Measurements from ENCODE around the gene TMEM59L. TPM values are rescaled to one million over a fixed set of nuclear protein-coding genes. Genes with fewer than 3 reads are reported as not detected.

Gene TMEM59L
- total RNA-seq, 4 donors from 2014 or later, result 3.1 to 12.6 (median 4.2) TPM; not detected in 1

GRCh38 chr19:18646535-18647370 lies 34.1 kb downstream of the TMEM59L start:
- Histone ChIP-seq H3K4me1 (peaks cover 0 to 82% (median 52%) of the 10 kb centered on the region in 4 donors), H3K4me3 (no peak overlapping the region), H3K9me3 (no peaks in the 10 kb centered on the region), H3K27ac (peak overlapping the region in 2 of 4 donors; percentile 94 to 95), H3K36me3 (no peaks in the 10 kb centered on the region), H3K27me3 (no peaks in the 10 kb centered on the region)
- DNase-seq (ENCODE audit: low spot score in 2 of 2), result no peak
- WGBS, 2 donors, result 80 to 90% methylated on average over 31 to 32 of the region's 34 CpGs
- TF ChIP-seq CTCF (IDR thresholded peaks at IDR 0.05), result no peak
- TF ChIP-seq EP300 (IDR thresholded peaks at IDR 0.05), result no peak
- no peak for TF ChIP-seq POLR2A (IDR thresholded peaks at IDR 0.05)

- TF ChIP-seq EP300 (IDR thresholded peaks at IDR 0.05), result no peak
- TF ChIP-seq POLR2A (IDR thresholded peaks at IDR 0.05), result no peak
- no peak for TF ChIP-seq CTCF (IDR thresholded peaks at IDR 0.05)
- no peak for DNase-seq (ENCODE audit: low spot score in 2 of 2)
- no peaks in the 10 kb centered on the region for H3K9me3 ChIP-seq
- H3K4me1 ChIP-seq, result peaks cover 0 to 86% (median 53%) of the 10 kb centered on the region in 4 donors
- H3K27me3 ChIP-seq, result no peaks in the 10 kb centered on the region
- 71 to 79% methylated on average over 1 of the region's 1 CpG for WGBS, 2 donors
- H3K4me3 ChIP-seq, result no peak overlapping the region
- H3K36me3 ChIP-seq, result no peaks in the 10 kb centered on the region
- peak overlapping the region in 3 of 4 donors; percentile 61 to 95 (median 94) for H3K27ac ChIP-seq
Observed at GRCh38 chr19:18647371-18647767, 34.7 kb downstream of the TMEM59L start.

DNA sequence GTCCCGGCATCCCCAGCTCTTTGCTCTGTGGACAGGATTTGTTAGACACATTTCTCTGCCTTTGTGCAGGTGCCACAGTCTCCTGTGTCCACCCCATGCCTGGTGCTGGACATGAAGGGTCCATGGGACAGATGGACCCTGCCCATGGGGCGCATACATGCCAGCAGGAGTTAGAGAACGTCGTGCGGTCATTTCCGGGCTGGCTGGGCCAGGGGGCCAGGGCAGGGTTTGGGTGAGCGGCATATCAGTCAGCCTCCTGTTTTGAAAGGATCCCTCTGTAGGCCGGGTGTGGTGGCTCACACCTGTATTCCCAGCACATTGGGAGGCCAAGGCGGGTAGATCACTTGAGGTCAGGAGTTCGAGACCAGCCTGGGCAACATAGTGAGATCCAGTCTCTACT lies 35.1 kb downstream of the TMEM59L start:
- no peak for DNase-seq (ENCODE audit: low spot score in 2 of 2)
- no peaks in the 10 kb centered on the region for H3K36me3 ChIP-seq
- no peak overlapping the region for H3K4me3 ChIP-seq
- peaks cover 0 to 90% (median 53%) of the 10 kb centered on the region in 4 donors for H3K4me1 ChIP-seq
- H3K27me3 ChIP-seq, result no peaks in the 10 kb centered on the region
- H3K9me3 ChIP-seq, result no peaks in the 10 kb centered on the region
- peak overlapping the region in 3 of 4 donors; percentile 61 to 95 (median 94) for H3K27ac ChIP-seq
- WGBS, 2 donors, result 93% methylated on average over 5 to 10 of the region's 10 CpGs
- TF ChIP-seq POLR2A (IDR thresholded peaks at IDR 0.05) (no peak), EP300 (IDR thresholded peaks at IDR 0.05) (no peak), CTCF (IDR thresholded peaks at IDR 0.05) (no peak)

GRCh38 chr19:18648973-18649315 lies 36.3 kb downstream of the TMEM59L start:
- no peak for TF ChIP-seq POLR2A (IDR thresholded peaks at IDR 0.05)
- no peak for TF ChIP-seq CTCF (IDR thresholded peaks at IDR 0.05)
- TF ChIP-seq EP300 (IDR thresholded peaks at IDR 0.05), result peak in 1 of 2 donors; percentile 20
- Histone ChIP-seq H3K36me3 (no peaks in the 10 kb centered on the region), H3K4me3 (peak overlapping the region in 1 of 4 donors; percentile 4), H3K27me3 (no peaks in the 10 kb centered on the region), H3K4me1 (peaks cover 0 to 86% (median 53%) of the 10 kb centered on the region in 4 donors), H3K9me3 (no peaks in the 10 kb centered on the region), H3K27ac (peak overlapping the region; percentile 61 to 95 (median 93))
- DNase-seq (ENCODE audit: low spot score in 2 of 2), result no peak
- 25% methylated on average over 6 of the region's 13 CpGs; no CpG with 5 or more reads in 1 of the 2 donors for WGBS, 2 donors

GRCh38 chr19:18649371-18650020 lies 36.8 kb downstream of the TMEM59L start:
- 5% methylated on average over 23 to 25 of the region's 25 CpGs for WGBS, 2 donors
- Histone ChIP-seq H3K27me3 (no peaks in the 10 kb centered on the region), H3K4me1 (peaks cover 0 to 80% (median 52%) of the 10 kb centered on the region in 4 donors), H3K27ac (peak overlapping the region; percentile 61 to 95 (median 93)), H3K4me3 (peak overlapping the region in 3 of 4 donors; percentile 4 to 40 (median 22)), H3K36me3 (no peaks in the 10 kb centered on the region), H3K9me3 (no peaks in the 10 kb centered on the region)
- TF ChIP-seq POLR2A (IDR thresholded peaks at IDR 0.05), result no peak
- TF ChIP-seq EP300 (IDR thresholded peaks at IDR 0.05), result peak in 1 of 2 donors; percentile 3
- DNase-seq (ENCODE audit: low spot score in 2 of 2), result peak; percentile 64 to 69

Measured in tibial nerve (tissue), 4 donors.